ENCODE measurements around the gene THRAP3.

DNA sequence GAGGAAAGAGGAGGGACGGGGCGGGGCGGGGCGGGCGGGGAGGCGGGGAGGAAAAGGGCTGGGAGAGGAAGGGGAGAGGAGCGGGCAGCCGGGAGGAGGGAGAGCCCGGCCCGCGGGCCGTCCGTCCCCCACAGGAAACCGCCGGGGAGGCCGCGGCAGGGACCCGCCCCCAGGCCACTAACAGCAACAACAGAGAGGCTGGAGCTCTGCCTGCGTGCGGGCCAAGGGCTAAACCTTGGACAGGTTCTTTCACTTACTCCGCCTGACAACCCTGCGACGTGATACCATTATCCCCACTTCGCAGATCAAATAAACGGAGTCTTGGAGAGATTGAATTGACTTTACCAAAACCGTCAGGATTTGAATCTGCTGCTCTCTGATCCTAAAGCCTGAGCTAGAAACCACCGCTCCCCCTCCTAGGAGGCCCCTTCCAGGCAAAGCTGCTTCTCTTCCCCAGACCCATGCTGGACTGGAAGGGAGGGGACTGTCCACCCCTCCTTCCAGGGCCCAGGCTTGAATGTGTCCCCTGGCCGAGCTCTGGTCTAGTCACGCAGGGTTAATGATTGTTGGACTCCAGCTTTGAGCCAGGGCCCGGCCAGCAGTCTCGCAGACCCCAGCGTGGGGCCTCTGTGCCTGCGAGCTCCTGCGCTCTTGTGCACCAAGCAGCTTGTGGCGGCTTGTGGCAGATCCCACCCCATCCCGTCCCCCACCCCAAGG, 99.6 kb downstream of the THRAP3 start, which contains the start of gene EVA1B:
- TF ChIP-seq, protein P1, sequence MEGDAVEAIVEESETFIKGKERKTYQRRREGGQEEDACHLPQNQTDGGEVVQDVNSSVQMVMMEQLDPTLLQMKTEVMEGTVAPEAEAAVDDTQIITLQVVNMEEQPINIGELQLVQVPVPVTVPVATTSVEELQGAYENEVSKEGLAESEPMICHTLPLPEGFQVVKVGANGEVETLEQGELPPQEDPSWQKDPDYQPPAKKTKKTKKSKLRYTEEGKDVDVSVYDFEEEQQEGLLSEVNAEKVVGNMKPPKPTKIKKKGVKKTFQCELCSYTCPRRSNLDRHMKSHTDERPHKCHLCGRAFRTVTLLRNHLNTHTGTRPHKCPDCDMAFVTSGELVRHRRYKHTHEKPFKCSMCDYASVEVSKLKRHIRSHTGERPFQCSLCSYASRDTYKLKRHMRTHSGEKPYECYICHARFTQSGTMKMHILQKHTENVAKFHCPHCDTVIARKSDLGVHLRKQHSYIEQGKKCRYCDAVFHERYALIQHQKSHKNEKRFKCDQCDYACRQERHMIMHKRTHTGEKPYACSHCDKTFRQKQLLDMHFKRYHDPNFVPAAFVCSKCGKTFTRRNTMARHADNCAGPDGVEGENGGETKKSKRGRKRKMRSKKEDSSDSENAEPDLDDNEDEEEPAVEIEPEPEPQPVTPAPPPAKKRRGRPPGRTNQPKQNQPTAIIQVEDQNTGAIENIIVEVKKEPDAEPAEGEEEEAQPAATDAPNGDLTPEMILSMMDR (IDR thresholded peaks at IDR 0.05) = no peak
- TF ChIP-seq POLR2AphosphoS5 (IDR thresholded peaks at IDR 0.05) (no peak), POLR2A (IDR thresholded peaks at IDR 0.05) (no peak)
